Mesenchymal stem cell (in vitro differentiated cells and primary cell): ENCODE results near the gene TMED3.
A peak's percentile ranks its signal among the peaks of the same experiment; 100 is the strongest.

Experiments
- DNase-seq: peaks from one replicate; pipeline ENCODE4 v3.0.0-alpha.2; 2013
- H2AFZ ChIP-seq: one replicate; pipeline ENCODE4 v1.6.1; 2013; ENCODE audit warnings: low read depth, mild to moderate bottlenecking, control low read depth, inconsistent platforms, low read length, moderate library complexity
- H2AK5ac ChIP-seq: 2 replicates; pipeline ENCODE4 v1.6.1; 2013; ENCODE audit warnings: low read length, moderate library complexity, mild to moderate bottlenecking, inconsistent platforms; ENCODE audit not compliant: severe bottlenecking
- H2BK120ac ChIP-seq: one replicate; pipeline ENCODE4 v1.6.1; 2013; ENCODE audit warnings: low read depth, mild to moderate bottlenecking, inconsistent platforms, low read length, moderate library complexity
- H2BK12ac ChIP-seq, 2 experiments: one replicate each; pipeline ENCODE4 v1.6.1; 2013; ENCODE audit warnings: inconsistent platforms in 2 of 2, low read length in 2 of 2, mild to moderate bottlenecking in 2 of 2, moderate library complexity in 2 of 2, control low read depth in 1 of 2
- H2BK15ac ChIP-seq: one replicate; pipeline ENCODE4 v1.6.1; 2013; ENCODE audit warnings: mild to moderate bottlenecking, low read depth, inconsistent platforms; ENCODE audit not compliant: poor library complexity, severe bottlenecking
- H2BK5ac ChIP-seq: 2 replicates; pipeline ENCODE4 v1.6.1; 2013; ENCODE audit warnings: low read depth, mild to moderate bottlenecking, low read length, control low read depth, inconsistent platforms; ENCODE audit not compliant: poor library complexity, severe bottlenecking
- H3K14ac ChIP-seq, 2 experiments: one replicate each; pipeline ENCODE4 v1.6.1; 2013; ENCODE audit warnings: inconsistent platforms in 2 of 2, low read length in 2 of 2, control low read depth in 1 of 2, mild to moderate bottlenecking in 1 of 2, moderate library complexity in 1 of 2
- H3K18ac ChIP-seq, 2 experiments: one replicate each; pipeline ENCODE4 v1.6.1; 2013; ENCODE audit warnings: inconsistent platforms in 2 of 2, low read length in 2 of 2, control low read depth in 1 of 2, low read depth in 1 of 2, mild to moderate bottlenecking in 1 of 2
- H3K23ac ChIP-seq, 2 experiments: one replicate each; pipeline ENCODE4 v1.6.1; 2013; ENCODE audit warnings: inconsistent platforms in 2 of 2, low read length in 2 of 2, mild to moderate bottlenecking in 2 of 2, moderate library complexity in 2 of 2, control low read depth in 1 of 2
- H3K27ac ChIP-seq: 2 replicates; pipeline ENCODE4 v1.5.1; 2013; ENCODE audit warnings: mild to moderate bottlenecking, moderate library complexity, low read length, control low read depth, inconsistent platforms; ENCODE audit not compliant: poor library complexity, severe bottlenecking
- H3K27me3 ChIP-seq, 2 experiments: 2 replicates each; pipeline versions ENCODE4 v1.6.1 to v1.7.0; 2013; ENCODE audit warnings: low read length in 2 of 2, mild to moderate bottlenecking in 2 of 2, moderate library complexity in 2 of 2, control low read depth in 1 of 2, inconsistent platforms in 1 of 2; ENCODE audit not compliant: control insufficient read depth in 1 of 2, insufficient read depth in 1 of 2
- H3K36me3 ChIP-seq, 2 experiments: 2 replicates each; pipeline versions ENCODE4 v1.6.1 to v1.7.0; 2013; ENCODE audit warnings: low read length in 2 of 2, control low read depth in 1 of 2, inconsistent platforms in 1 of 2, low read depth in 1 of 2, mild to moderate bottlenecking in 1 of 2; ENCODE audit not compliant: insufficient read depth in 2 of 2, control insufficient read depth in 1 of 2
- H3K4ac ChIP-seq, 2 experiments: one replicate each; pipeline ENCODE4 v1.6.1; 2013; ENCODE audit warnings: inconsistent platforms in 2 of 2, low read length in 2 of 2, mild to moderate bottlenecking in 2 of 2, moderate library complexity in 2 of 2, control low read depth in 1 of 2, low read depth in 1 of 2
- H3K4me1 ChIP-seq: 2 replicates; pipeline ENCODE4 v1.6.1; 2013; ENCODE audit warnings: low read depth, low read length, control low read depth; ENCODE audit not compliant: control insufficient read depth, insufficient read depth
- H3K4me2 ChIP-seq: 2 replicates; pipeline ENCODE4 v1.6.1; 2013; ENCODE audit warnings: low read length, mild to moderate bottlenecking, inconsistent platforms; ENCODE audit not compliant: poor library complexity, severe bottlenecking
- H3K4me3 ChIP-seq, 2 experiments: 2 replicates each; pipeline versions ENCODE4 v1.5.1 to v1.7.0; 2013; ENCODE audit warnings: low read length in 2 of 2, mild to moderate bottlenecking in 2 of 2, control low read depth in 1 of 2, low read depth in 1 of 2; ENCODE audit not compliant: insufficient read depth in 1 of 2
- H3K79me1 ChIP-seq: replicated peaks from 2 replicates; pipeline ENCODE4 v1.6.1; 2013; ENCODE audit warnings: mild to moderate bottlenecking, control low read depth, low read length, inconsistent platforms; ENCODE audit not compliant: poor library complexity, severe bottlenecking
- H3K9ac ChIP-seq: 2 replicates; pipeline ENCODE4 v1.7.0; 2013; ENCODE audit warnings: mild to moderate bottlenecking, low read length, moderate library complexity
- H3K9me3 ChIP-seq: 2 replicates; pipeline ENCODE4 v1.7.0; 2013; ENCODE audit warnings: mild to moderate bottlenecking, low read length; ENCODE audit not compliant: control insufficient read depth
- H4K8ac ChIP-seq: one replicate; pipeline ENCODE4 v1.6.1; 2013; ENCODE audit warnings: inconsistent platforms, mild to moderate bottlenecking, low read length, moderate library complexity
- H4K91ac ChIP-seq: one replicate; pipeline ENCODE4 v1.6.1; 2013; ENCODE audit warnings: mild to moderate bottlenecking, low read length, inconsistent platforms
- WGBS: methylation state at CpG from one replicate; pipeline ENCODE4 v1.1.7; 2013; ENCODE audit warnings: mixed read lengths; 5-methylcytosine and 5-hydroxymethylcytosine counted together

TMED3 gene

GRCh38 chr15:79352206-79352605 is 41.3 kb downstream of the TMED3 start:
- Histone ChIP-seq H2AK5ac (no peak overlapping the region), H3K4me3 (no peak overlapping the region), H2BK120ac (no peak overlapping the region), H3K79me1 (peaks cover 5% of the 10 kb centered on the region), H3K27ac (no peak overlapping the region), H3K14ac (no peak overlapping the region), H3K9ac (no peak overlapping the region), H3K27me3 (no peaks in the 10 kb centered on the region), H2AFZ (no peak overlapping the region), H3K9me3 (no peaks in the 10 kb centered on the region), H4K91ac (no peak overlapping the region), H3K4me1 (peaks cover 1% of the 10 kb centered on the region), H3K36me3 (no peaks in the 10 kb centered on the region), H3K18ac (no peak overlapping the region), H2BK12ac (no peak overlapping the region), H3K4me2 (no peak overlapping the region), H2BK15ac (no peak overlapping the region), H3K23ac (no peak overlapping the region), H4K8ac (no peak overlapping the region), H3K4ac (no peak overlapping the region), H2BK5ac (no peak overlapping the region)
- DNase-seq: no peak
- 100% methylated on average over 1 of the region's 1 CpG for WGBS

- Histone ChIP-seq H2AK5ac (no peak overlapping the region), H3K36me3 (no peaks in the 10 kb centered on the region), H2BK5ac (no peak overlapping the region), H3K9ac (no peak overlapping the region), H3K4ac (no peak overlapping the region), H3K4me1 (peaks cover 1% of the 10 kb centered on the region), H3K9me3 (no peaks in the 10 kb centered on the region), H4K91ac (no peak overlapping the region), H2AFZ (no peak overlapping the region), H2BK120ac (no peak overlapping the region), H3K4me3 (no peak overlapping the region), H3K14ac (no peak overlapping the region), H3K4me2 (no peak overlapping the region), H3K23ac (no peak overlapping the region), H2BK15ac (no peak overlapping the region), H3K18ac (no peak overlapping the region), H3K79me1 (peaks cover 5% of the 10 kb centered on the region), H3K27ac (no peak overlapping the region), H4K8ac (no peak overlapping the region), H3K27me3 (no peaks in the 10 kb centered on the region), H2BK12ac (no peak overlapping the region)
- 100% methylated on average over 1 of the region's 3 CpGs for WGBS
- DNase-seq: no peak
Observed at GRCh38 chr15:79357566-79357965, 46.7 kb downstream of the TMED3 start.

- Histone ChIP-seq H3K36me3 (no peaks in the 10 kb centered on the region), H2AK5ac (no peak overlapping the region), H2BK5ac (no peak overlapping the region), H2AFZ (no peak overlapping the region), H3K4me1 (peaks cover 1% of the 10 kb centered on the region), H3K27ac (no peak overlapping the region), H3K9ac (no peak overlapping the region), H3K27me3 (no peaks in the 10 kb centered on the region), H3K4ac (no peak overlapping the region), H3K79me1 (peaks cover 5% of the 10 kb centered on the region), H3K4me3 (no peak overlapping the region), H3K14ac (no peak overlapping the region), H3K18ac (no peak overlapping the region), H4K91ac (no peak overlapping the region), H3K23ac (no peak overlapping the region), H2BK120ac (no peak overlapping the region), H3K9me3 (no peaks in the 10 kb centered on the region), H2BK15ac (no peak overlapping the region), H4K8ac (no peak overlapping the region), H2BK12ac (no peak overlapping the region), H3K4me2 (no peak overlapping the region)
- DNase-seq: no peak
- WGBS: 93% methylated on average over 3 of the region's 3 CpGs
Observed at GRCh38 chr15:79358069-79358468, 47.2 kb downstream of the TMED3 start.

- Histone ChIP-seq H2AFZ (no peak overlapping the region), H3K14ac (peak overlapping the region in 1 of 2 experiments; percentile 87), H3K79me1 (peaks cover 1% of the 10 kb centered on the region), H3K36me3 (peaks cover 0 to 3% of the 10 kb centered on the region in 2 experiments), H3K18ac (no peak overlapping the region), H3K27me3 (no peaks in the 10 kb centered on the region), H3K9me3 (no peaks in the 10 kb centered on the region), H4K91ac (no peak overlapping the region), H3K4me3 (no peak overlapping the region), H4K8ac (no peak overlapping the region), H2BK5ac (no peak overlapping the region), H3K4me1 (peaks cover 4% of the 10 kb centered on the region), H2AK5ac (no peak overlapping the region), H2BK15ac (no peak overlapping the region), H3K27ac (no peak overlapping the region), H3K9ac (no peak overlapping the region), H2BK12ac (no peak overlapping the region), H2BK120ac (no peak overlapping the region), H3K23ac (no peak overlapping the region), H3K4me2 (no peak overlapping the region), H3K4ac (no peak overlapping the region)
- no peak for DNase-seq
- 86% methylated on average over 6 of the region's 9 CpGs for WGBS
Observed at GRCh38 chr15:79364571-79365240, 53.8 kb downstream of the TMED3 start.
